Stimulated activated naive CD8-positive, alpha-beta T cell treated with anti-CD3 and anti-CD28 coated beads, Interleukin-15, amount 100 ng/mL, for 72 hours (primary cell): ENCODE data around the gene TMEM107.

Experiments used
- ATAC-seq: fragments of 150-1000 bp; cut with Tn5 transposase; 2 replicates; pipeline ENCODE4 v1.10.0; 2021; ENCODE audit warnings: mild to moderate bottlenecking, moderate library complexity
- DNase-seq, 2 donors: peaks; one replicate each; pipeline ENCODE4 v3.0.0; 2021 to 2022
- H3K27ac Mint-ChIP-seq, 2 donors: one replicate each; pipeline ENCODE4 v1.8.0; 2022; ENCODE audit warnings: mild to moderate bottlenecking in 2 of 2, mixed read lengths in 2 of 2, moderate library complexity in 2 of 2
- H3K27me3 Mint-ChIP-seq: one replicate; pipeline ENCODE4 v1.8.0; 2022; ENCODE audit warnings: mixed read lengths
- H3K4me1 Mint-ChIP-seq: one replicate; pipeline ENCODE4 v1.8.0; 2022; ENCODE audit warnings: mild to moderate bottlenecking, mixed read lengths
- H3K4me3 Mint-ChIP-seq, 2 donors: one replicate each; pipeline ENCODE4 v1.8.0; 2022; ENCODE audit warnings: mild to moderate bottlenecking in 2 of 2, mixed read lengths in 2 of 2, moderate library complexity in 1 of 2
- H3K9me3 Mint-ChIP-seq, 2 donors: one replicate each; pipeline ENCODE4 v1.8.0; 2022; ENCODE audit warnings: mixed read lengths in 2 of 2

Gene TMEM107

GRCh38 chr17:8141045-8141444 lies 35.1 kb downstream of the TMEM107 start:
- DNase-seq, result no peak
- Mint-ChIP-seq H3K4me1 (peaks cover 9% of the 10 kb centered on the region), H3K4me3 (no peak overlapping the region), H3K27me3 (no peaks in the 10 kb centered on the region), H3K27ac (peak overlapping the region in 1 of 2 donors; percentile 4), H3K9me3 (no peaks in the 10 kb centered on the region)
- ATAC-seq, result no peak

DNA sequence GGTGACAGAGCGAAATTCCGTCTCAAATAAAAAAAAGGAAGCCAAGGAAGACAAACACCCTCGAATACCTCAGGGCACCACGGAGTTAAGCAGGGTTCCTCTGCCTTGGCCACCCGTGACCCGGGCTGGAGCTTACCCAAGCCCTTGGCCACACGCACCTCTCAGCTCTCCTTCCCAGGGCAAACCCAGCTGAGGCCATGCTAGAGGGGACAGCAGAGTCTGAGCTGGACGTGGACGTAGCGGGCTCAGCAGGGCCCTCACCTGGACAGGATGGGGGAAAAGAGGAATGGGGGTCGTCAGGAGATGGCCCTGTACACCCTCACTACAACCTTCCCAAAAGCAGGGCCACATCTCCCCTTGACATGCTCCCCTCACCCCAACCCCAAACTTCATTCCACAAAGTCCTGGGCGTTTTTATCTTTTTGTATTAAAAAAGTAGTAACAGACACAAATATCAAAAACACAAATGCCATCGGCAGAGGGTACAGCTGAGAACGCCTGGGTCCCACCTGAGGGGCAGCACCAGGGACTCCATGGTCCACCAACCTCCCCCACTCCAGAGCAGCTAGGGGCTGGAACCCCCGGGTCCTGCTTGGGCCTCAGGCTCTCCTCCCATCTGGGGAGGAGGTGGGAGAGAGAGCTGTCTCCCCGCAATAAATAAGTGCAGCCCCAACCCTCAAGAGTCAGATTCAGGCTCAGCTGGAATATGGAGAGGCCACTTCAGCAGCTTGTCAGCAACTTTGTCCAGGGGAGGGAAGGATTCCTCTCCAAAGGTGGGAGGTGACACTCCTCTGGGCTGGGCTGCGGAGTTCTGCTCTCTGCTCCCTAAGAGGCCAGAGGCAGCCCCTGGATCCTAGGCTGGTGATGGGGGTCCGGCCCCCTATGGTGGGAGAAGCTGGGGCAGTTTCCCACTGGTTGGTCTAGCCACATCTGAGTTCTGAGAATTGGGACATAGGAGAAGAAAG lies 35.8 kb downstream of the TMEM107 start:
- peak overlapping the region in 1 of 2 donors; percentile 27 for H3K4me3 Mint-ChIP-seq
- H3K27me3 Mint-ChIP-seq, result no peaks in the 10 kb centered on the region
- DNase-seq (no peak), ATAC-seq (no peak)
- H3K9me3 Mint-ChIP-seq, result no peaks in the 10 kb centered on the region
- H3K4me1 Mint-ChIP-seq, result peaks cover 6% of the 10 kb centered on the region
- H3K27ac Mint-ChIP-seq, result peak overlapping the region in 1 of 2 donors; percentile 35

- ATAC-seq, result peak; percentile 94
- peaks cover 6% of the 10 kb centered on the region for H3K4me1 Mint-ChIP-seq
- peak; percentile 98 to 99 for DNase-seq
- no peaks in the 10 kb centered on the region for H3K9me3 Mint-ChIP-seq
- no peak overlapping the region for H3K4me3 Mint-ChIP-seq
- no peak overlapping the region for H3K27ac Mint-ChIP-seq
- H3K27me3 Mint-ChIP-seq, result no peaks in the 10 kb centered on the region
Observed at GRCh38 chr17:8138672-8139371, 37.4 kb downstream of the TMEM107 start.

DNA sequence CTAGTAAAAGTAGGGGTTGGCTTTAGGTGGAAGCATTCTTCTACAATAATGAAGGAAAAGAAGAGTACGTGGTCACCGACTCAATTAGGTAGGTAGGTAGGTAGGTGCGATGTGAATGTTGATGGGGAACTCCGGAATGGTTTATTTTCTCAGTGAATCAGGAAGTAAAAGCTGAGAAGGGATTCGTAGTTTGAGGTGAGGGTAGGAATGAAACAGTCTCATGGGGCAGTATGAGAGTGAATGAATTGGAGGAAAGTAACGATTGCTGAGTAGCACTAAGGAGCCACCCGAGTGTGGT lies 37.9 kb downstream of the TMEM107 start:
- Mint-ChIP-seq H3K4me3 (no peak overlapping the region), H3K27me3 (no peaks in the 10 kb centered on the region), H3K9me3 (no peaks in the 10 kb centered on the region), H3K27ac (no peak overlapping the region), H3K4me1 (peaks cover 6% of the 10 kb centered on the region)
- ATAC-seq (peak; percentile 0), DNase-seq (no peak)

GRCh38 chr17:8137645-8138373 lies 38.4 kb downstream of the TMEM107 start:
- H3K27ac Mint-ChIP-seq, result no peak overlapping the region

DNA sequence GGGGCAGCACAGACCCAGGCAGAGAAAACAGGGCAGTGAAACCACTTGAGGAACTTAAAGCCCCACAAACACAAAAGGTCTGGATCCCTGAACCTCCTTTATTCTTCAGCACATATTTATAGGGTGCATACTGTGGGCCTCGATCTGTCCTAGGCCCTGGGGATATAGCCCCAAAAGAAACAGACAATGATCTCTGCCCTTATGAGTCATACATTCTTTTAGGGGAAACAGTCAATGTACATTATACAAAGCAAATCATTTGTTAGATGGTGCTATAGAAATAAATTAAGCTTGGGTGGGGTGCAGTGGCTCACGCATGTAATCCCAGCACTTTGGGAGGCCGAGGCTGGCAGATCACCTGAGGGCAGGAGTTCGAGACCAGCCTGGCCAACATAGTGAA lies 42.2 kb downstream of the TMEM107 start:
- Mint-ChIP-seq H3K27ac (no peak overlapping the region), H3K27me3 (no peaks in the 10 kb centered on the region), H3K9me3 (no peaks in the 10 kb centered on the region), H3K4me3 (no peak overlapping the region), H3K4me1 (no peaks in the 10 kb centered on the region)
- DNase-seq (no peak), ATAC-seq (no peak)

More at GRCh38 chr17:8137645-8138373, 38.4 kb downstream of the TMEM107 start:
- no peak overlapping the region for H3K4me3 Mint-ChIP-seq
- DNase-seq (no peak), ATAC-seq (no peak)
- no peaks in the 10 kb centered on the region for H3K9me3 Mint-ChIP-seq
- peaks cover 6% of the 10 kb centered on the region for H3K4me1 Mint-ChIP-seq
- H3K27me3 Mint-ChIP-seq, result no peaks in the 10 kb centered on the region

- ATAC-seq (no peak), DNase-seq (no peak)
- Mint-ChIP-seq H3K4me1 (no peaks in the 10 kb centered on the region), H3K27ac (no peak overlapping the region), H3K27me3 (no peaks in the 10 kb centered on the region), H3K4me3 (no peak overlapping the region), H3K9me3 (no peaks in the 10 kb centered on the region)
Observed at GRCh38 chr17:8133399-8133798, 42.8 kb downstream of the TMEM107 start.

DNA sequence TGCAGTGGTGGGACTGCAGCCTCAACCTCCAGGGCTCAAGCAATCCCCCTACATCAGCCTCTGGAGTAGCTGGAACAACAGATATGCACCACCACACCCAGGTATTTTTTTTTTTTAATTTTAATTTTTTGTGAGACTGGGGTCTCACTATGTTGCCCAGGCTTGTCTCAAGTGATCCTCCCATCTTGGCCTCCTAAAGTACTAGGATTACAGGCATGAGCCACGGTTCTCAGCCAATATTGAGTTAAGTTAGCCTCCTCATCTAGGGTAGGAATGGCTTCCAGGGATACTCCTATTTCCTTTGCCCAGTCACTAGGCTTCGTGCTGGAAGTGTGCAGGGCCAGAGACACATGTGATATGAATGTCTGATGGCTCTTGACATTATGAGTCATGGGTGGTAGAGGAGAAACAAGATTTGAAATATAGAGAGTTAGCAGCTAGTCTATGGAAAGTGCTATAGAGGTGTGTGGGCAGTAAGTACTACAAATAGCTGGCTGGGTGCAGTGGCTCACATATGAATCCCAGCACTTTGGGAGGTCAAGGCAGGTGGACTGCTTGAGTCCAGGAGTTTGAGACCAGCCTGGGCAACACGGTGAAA lies 44.2 kb downstream of the TMEM107 start:
- Mint-ChIP-seq H3K4me3 (no peak overlapping the region), H3K4me1 (peaks cover 5% of the 10 kb centered on the region), H3K27me3 (peaks cover 6% of the 10 kb centered on the region), H3K27ac (no peak overlapping the region), H3K9me3 (no peaks in the 10 kb centered on the region)
- DNase-seq (no peak), ATAC-seq (no peak)

- no peaks in the 10 kb centered on the region for H3K9me3 Mint-ChIP-seq
- DNase-seq (no peak), ATAC-seq (no peak)
- no peak overlapping the region for H3K27ac Mint-ChIP-seq
- H3K27me3 Mint-ChIP-seq, result peaks cover 27% of the 10 kb centered on the region
- no peak overlapping the region for H3K4me3 Mint-ChIP-seq
- H3K4me1 Mint-ChIP-seq, result peaks cover 42% of the 10 kb centered on the region
Observed at GRCh38 chr17:8128125-8128784, 47.9 kb downstream of the TMEM107 start.

- DNase-seq, result peak; percentile 49 to 59
- H3K9me3 Mint-ChIP-seq, result no peaks in the 10 kb centered on the region
- peak overlapping the region; percentile 73 to 98 for H3K27ac Mint-ChIP-seq
- H3K4me3 Mint-ChIP-seq, result peak overlapping the region; percentile 96 to 99
- H3K4me1 Mint-ChIP-seq, result peaks cover 54% of the 10 kb centered on the region
- peaks cover 37% of the 10 kb centered on the region for H3K27me3 Mint-ChIP-seq
- peak; percentile 39 for ATAC-seq
Observed at GRCh38 chr17:8126491-8127066, 49.6 kb downstream of the TMEM107 start.

- Mint-ChIP-seq H3K4me1 (peaks cover 57% of the 10 kb centered on the region), H3K4me3 (peak overlapping the region; percentile 91), H3K9me3 (no peaks in the 10 kb centered on the region), H3K27me3 (peaks cover 37% of the 10 kb centered on the region), H3K27ac (peak overlapping the region; percentile 81 to 100)
- no peak for ATAC-seq
- DNase-seq, result peak; percentile 38 to 46
Observed at GRCh38 chr17:8125947-8126490, 50.2 kb downstream of the TMEM107 start.

- peak; percentile 38 for ATAC-seq
- Mint-ChIP-seq H3K27me3 (peaks cover 37% of the 10 kb centered on the region), H3K4me1 (peaks cover 63% of the 10 kb centered on the region), H3K4me3 (peak overlapping the region; percentile 91), H3K27ac (peak overlapping the region; percentile 85 to 100), H3K9me3 (no peaks in the 10 kb centered on the region)
- peak; percentile 90 to 92 for DNase-seq
Observed at GRCh38 chr17:8125154-8125946, 50.8 kb downstream of the TMEM107 start.

DNA sequence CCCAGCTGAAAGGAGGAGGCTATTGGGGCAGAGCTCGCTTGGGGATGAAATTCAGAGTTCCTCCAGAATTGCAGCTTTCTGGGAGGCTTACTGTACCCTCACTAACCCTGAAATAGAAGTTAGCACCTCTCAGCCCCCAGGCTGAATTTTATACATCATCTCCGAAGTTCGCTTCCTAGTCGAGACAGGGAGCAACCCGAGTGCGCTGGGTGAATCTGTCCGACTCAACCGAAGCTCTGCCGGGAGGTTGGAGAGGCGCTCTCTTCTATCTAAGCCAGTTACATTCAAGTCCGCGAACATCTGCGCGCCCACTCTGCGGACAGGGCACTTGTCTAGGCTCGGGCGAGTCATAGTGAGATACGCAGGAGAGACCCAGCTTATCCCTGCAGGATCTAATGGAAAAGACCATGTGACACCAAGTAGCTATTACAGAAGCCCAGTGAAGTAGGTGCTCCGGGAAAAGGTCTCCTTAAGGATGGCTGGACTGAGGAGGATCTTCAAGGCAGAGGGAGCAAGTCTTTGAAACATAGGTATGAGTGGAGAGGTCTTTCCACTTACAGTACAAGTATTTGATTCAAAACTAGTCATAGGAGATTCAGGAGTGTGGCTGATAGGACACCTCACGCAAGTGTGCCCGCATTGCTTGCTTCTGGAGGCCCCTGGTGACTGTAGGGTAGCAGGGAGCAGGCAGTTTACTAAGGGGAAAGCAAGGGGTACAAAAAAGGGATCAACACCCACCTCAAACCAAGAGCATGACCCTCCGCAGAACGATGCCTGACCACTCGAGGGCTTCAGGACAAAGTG lies 51.6 kb downstream of the TMEM107 start:
- peak; percentile 40 to 50 for DNase-seq
- peak overlapping the region; percentile 85 to 100 for H3K27ac Mint-ChIP-seq
- H3K4me3 Mint-ChIP-seq, result peak overlapping the region; percentile 91
- no peaks in the 10 kb centered on the region for H3K9me3 Mint-ChIP-seq
- peaks cover 37% of the 10 kb centered on the region for H3K27me3 Mint-ChIP-seq
- H3K4me1 Mint-ChIP-seq, result peaks cover 71% of the 10 kb centered on the region
- ATAC-seq, result no peak
